Fibroblast of lung (primary cell): ENCODE measurements around the gene CTNNA1.

Source experiments
- CTCF ChIP-seq, 2 donors: IDR thresholded peaks in 1 of 2; conservative IDR thresholded peaks in 1 of 2; 1 replicate in 1 of 2; 2 replicates in 1 of 2; pipeline ENCODE4 v1.5.1; 2011 to 2012; ENCODE audit warnings: low read length in 2 of 2, control low read depth in 1 of 2, inconsistent platforms in 1 of 2, low read depth in 1 of 2, mild to moderate bottlenecking in 1 of 2
- EZH2 ChIP-seq: IDR thresholded peaks from 2 replicates; pipeline ENCODE4 v1.5.1; 2012; ENCODE audit warnings: low read length, control low read depth, mild to moderate bottlenecking; ENCODE audit errors: missing control alignments

GRCh38 chr5:138956801-138957200, 203.6 kb downstream of the CTNNA1 start:
- TF ChIP-seq CTCF (conservative IDR thresholded peaks at IDR 0.05 in 1 of 2, IDR thresholded peaks at IDR 0.05 in 1 of 2; ENCODE audit: low read depth in 1 of 2, low read length in 2 of 2) (no peak), EZH2 (no peak)
